ENCODE data around the gene RASGEF1B. TPM values are rescaled to one million over a fixed set of nuclear protein-coding genes. Genes with fewer than 3 reads are reported as not detected.
A peak's percentile ranks its signal among the peaks of the same experiment; 100 is the strongest.

Gene RASGEF1B
- total and polyA plus RNA-seq, 2 of the 13 experiments (the other 11 are each of a cell fraction or from before 2014, with no cell fraction given) = 0.04 TPM

GRCh38 chr4:81470456-81471297 is 1.0 kb downstream of the RASGEF1B start:
- no peaks in the 10 kb centered on the region for H4K20me1 ChIP-seq (ENCODE audit: insufficient read depth, low read length)
- in situ Hi-C loops (cut with HindIII; ENCODE audit: extremely low pct_ligation_motif_present, low pct_unique_long_range_greater_than_20kb) (loop anchor here (5.0 kb wide), 1 partner anchor 372 kb away; no protein-coding TSS in a partner anchor), intact Hi-C loops (cut with micrococcal nuclease; ENCODE audit: unreplicated experiment) (loop anchor here (1.0 kb wide), 1 partner anchor 374 kb away; no protein-coding TSS in a partner anchor)
- no TSS peak for BruUV-seq (replicated peaks)
- no peak overlapping the region for H3K27ac ChIP-seq (ENCODE audit: extremely low read length, insufficient read depth, low read length)
- WGBS (ENCODE audit: low lambda C conversion rate) = 5% methylated on average over 24 of the region's 31 CpGs
- H3K27me3 ChIP-seq (ENCODE audit: control insufficient read depth in 1 of 2, insufficient read depth in 2 of 2, low read length in 2 of 2) = peaks cover 4 to 18% of the 10 kb centered on the region in 2 experiments
- no peaks in the 10 kb centered on the region for H3K9me3 ChIP-seq (ENCODE audit: low read length)
- peaks cover 18% of the 10 kb centered on the region for H3K4me1 ChIP-seq (ENCODE audit: insufficient read depth, low read length)
- H3K4me2 ChIP-seq (ENCODE audit: low read depth, low read length) = peak overlapping the region; percentile 86
- ATAC-seq (no peak), FAIRE-seq (no peak), DNase-seq (ENCODE audit: low spot score) (no peak)
- H3K36me3 ChIP-seq (replicated peaks in 1 of 2; ENCODE audit: control insufficient read depth in 1 of 2, insufficient read depth in 2 of 2, low read length in 2 of 2) = no peaks in the 10 kb centered on the region
- no peaks in the 10 kb centered on the region for H3K79me2 ChIP-seq (ENCODE audit: insufficient read depth, low read length)
- H2AFZ ChIP-seq (ENCODE audit: low read length) = peak overlapping the region; percentile 88
- H3K9ac ChIP-seq (ENCODE audit: insufficient read depth, low read depth, low read length) = no peak overlapping the region
- H3K4me3 ChIP-seq (replicated peaks in 1 of 3; ENCODE audit: insufficient read depth in 1 of 3, low read depth in 2 of 3, low read length in 3 of 3) = 0 out of 6 replicates have a peak overlapping the region, but pooled peaks of 1 of the 3 experiments have one; percentile 17
- POLR2A ChIA-PET = no interaction called here
- CTCF ChIA-PET (ENCODE audit: low intra/inter-chr PET ratio, low total read pairs) = interaction anchor here (2.0 kb wide), 1 partner anchor 731 kb away, joined by 6 read pairs; no protein-coding TSS in a partner anchor
- TF ChIP-seq HNRNPK (IDR thresholded peaks at IDR 0.05; ENCODE audit: low read depth, low read length, poor library complexity, severe bottlenecking) = no peak
- no peak for TF ChIP-seq REST (IDR thresholded peaks at IDR 0.05; ENCODE audit: borderline replicate concordance in 1 of 2, low read depth in 1 of 2, low read length in 2 of 2)
- no peak for TF ChIP-seq ZNF75D (CRISPR knock-in tag; IDR thresholded peaks at IDR 0.05; ENCODE audit: borderline replicate concordance)
- no peak for TF ChIP-seq ZNF660 (CRISPR knock-in tag; IDR thresholded peaks at IDR 0.05; ENCODE audit: borderline replicate concordance, low read depth)
- no peak for TF ChIP-seq ZNF577 (CRISPR knock-in tag; IDR thresholded peaks at IDR 0.05; ENCODE audit: borderline replicate concordance, low read depth)
- no peak for TF ChIP-seq ZNF564 (CRISPR knock-in tag; IDR thresholded peaks at IDR 0.05)
- TF ChIP-seq ZNF446 (CRISPR knock-in tag; IDR thresholded peaks at IDR 0.05) = no peak

All from HepG2 (cell line).